Keratinocyte (primary cell): ENCODE data around the gene MAST2. TPM values are rescaled to one million over a fixed set of nuclear protein-coding genes. Genes with fewer than 3 reads are reported as not detected.

ENCODE experiments used
- DNase-seq: peaks from one replicate; pipeline ENCODE4 v3.0.0-alpha.2; 2011; ENCODE audit warnings: low read depth, missing footprints, low spot score
- FAIRE-seq: peaks from 2 replicates; lab custom pipeline; 2011; peaks lifted over from hg19 to GRCh38; lab: Jason Lieb, UNC
- H2AFZ ChIP-seq: 2 replicates; pipeline ENCODE4 v1.6.0; 2012; ENCODE audit warnings: low read length, control low read depth, inconsistent platforms; ENCODE audit not compliant: control insufficient read depth
- H3K27ac ChIP-seq: 2 replicates; pipeline ENCODE4 v1.5.1; 2011; ENCODE audit warnings: low read length; ENCODE audit not compliant: control insufficient read depth, insufficient read depth
- H3K27me3 ChIP-seq: 3 replicates; pipeline ENCODE4 v1.6.0; 2011; ENCODE audit warnings: low read length; ENCODE audit not compliant: control insufficient read depth, insufficient read depth; ENCODE audit errors: extremely low read depth
- H3K36me3 ChIP-seq, 2 experiments: 2 replicates in 1 of 2; 3 replicates in 1 of 2; pipeline ENCODE4 v1.5.1; 2011; ENCODE audit warnings: low read length in 2 of 2, mild to moderate bottlenecking in 1 of 2; ENCODE audit not compliant: control insufficient read depth in 2 of 2, insufficient read depth in 2 of 2; ENCODE audit errors: extremely low read depth in 1 of 2
- H3K4me1 ChIP-seq: 3 replicates; pipeline ENCODE4 v1.5.1; 2011; ENCODE audit warnings: low read length; ENCODE audit not compliant: control insufficient read depth, insufficient read depth; ENCODE audit errors: extremely low read depth
- H3K4me2 ChIP-seq: 3 replicates; pipeline ENCODE4 v1.6.0; 2011; ENCODE audit warnings: low read depth, low read length; ENCODE audit not compliant: control insufficient read depth, insufficient read depth; ENCODE audit errors: extremely low read depth
- H3K4me3 ChIP-seq, 3 experiments: fragments of 200-600 bp in 1 of 3; sonication (generic) in 1 of 3; 2 replicates in 2 of 3; 3 replicates in 1 of 3; pipeline ENCODE4 v1.5.1; 2011 to 2016; ENCODE audit warnings: low read length in 3 of 3, mild to moderate bottlenecking in 3 of 3, control low read depth in 2 of 3, inconsistent platforms in 1 of 3, low read depth in 1 of 3, mixed read lengths in 1 of 3, mixed run types in 1 of 3, moderate library complexity in 1 of 3; ENCODE audit not compliant: control insufficient read depth in 2 of 3, insufficient read depth in 2 of 3; ENCODE audit errors: extremely low read depth in 1 of 3
- H3K79me2 ChIP-seq: 2 replicates; pipeline ENCODE4 v1.6.0; 2012; ENCODE audit warnings: low read length; ENCODE audit not compliant: control insufficient read depth, insufficient read depth
- H3K9ac ChIP-seq: 3 replicates; pipeline ENCODE4 v1.6.0; 2011; ENCODE audit warnings: low read length; ENCODE audit not compliant: control insufficient read depth, insufficient read depth; ENCODE audit errors: extremely low read depth
- H3K9me1 ChIP-seq: 3 replicates; pipeline ENCODE4 v1.6.0; 2011; ENCODE audit warnings: low read length; ENCODE audit not compliant: control insufficient read depth, insufficient read depth; ENCODE audit errors: extremely low read depth
- H3K9me3 ChIP-seq: 2 replicates; pipeline ENCODE4 v1.5.1; 2012; ENCODE audit warnings: low read depth, low read length; ENCODE audit not compliant: control insufficient read depth
- H4K20me1 ChIP-seq: 3 replicates; pipeline ENCODE4 v1.6.0; 2011; ENCODE audit warnings: low read length; ENCODE audit not compliant: control insufficient read depth, insufficient read depth; ENCODE audit errors: extremely low read depth
- CTCF ChIP-seq, 3 experiments: IDR thresholded peaks in 1 of 3; conservative IDR thresholded peaks in 1 of 3; optimal IDR thresholded peaks in 1 of 3; 2 replicates in 2 of 3; 3 replicates in 1 of 3; pipeline versions ENCODE3 to v1.5.1; 2011; ENCODE audit warnings: low read length in 3 of 3, mild to moderate bottlenecking in 3 of 3, moderate library complexity in 2 of 3, control low read depth in 1 of 3, inconsistent platforms in 1 of 3; ENCODE audit not compliant: insufficient read depth in 2 of 3; ENCODE audit errors: extremely low read depth in 1 of 3
- EZH2 ChIP-seq: IDR thresholded peaks from one replicate; pipeline ENCODE4 v1.6.1; 2012; ENCODE audit warnings: inconsistent platforms, mild to moderate bottlenecking, low read length, moderate library complexity
- dilution Hi-C: fragments of 300-500 bp; cut with MboI; formaldehyde crosslinking; loops from one replicate; pipeline ENCODE4 v1.7.0; 2020; ENCODE audit warnings: low sequenced_read_pairs; ENCODE audit not compliant: extremely low pct_ligation_motif_present
- polyA plus RNA-seq, 5 experiments: library from polyadenylated mRNA; depleted of rRNA in 3 of 5; stranded (reverse) in 3 of 5; stranded (forward) in 1 of 5; unstranded in 1 of 5; fragments of >200 nt; gene quantifications; 1 replicate in 1 of 5; 2 replicates in 3 of 5; 3 replicates in 1 of 5; pipeline versions ENCODE4 v1.2.1 to v1.2.3, GENCODE V29; 2011 to 2012; ENCODE audit warnings: missing spikeins in 2 of 5, low read depth in 1 of 5, low replicate concordance in 1 of 5

The MAST2 gene
- polyA plus RNA-seq, 1 donor (not counting 4 experiments of a cell fraction or from before 2014, with no cell fraction given) = 12.2 TPM

GRCh38 chr1:46061146-46061545 is 257.7 kb downstream of the MAST2 start:
- H4K20me1 ChIP-seq = no peaks in the 10 kb centered on the region
- FAIRE-seq = no peak
- dilution Hi-C loops = no loop called here

GRCh38 chr1:46062651-46063319 is 259.4 kb downstream of the MAST2 start:
- H3K27ac ChIP-seq = no peak overlapping the region
- peaks cover 0 to 3% of the 10 kb centered on the region in 2 experiments for H3K36me3 ChIP-seq
- no peak overlapping the region for H2AFZ ChIP-seq
- H3K79me2 ChIP-seq = no peaks in the 10 kb centered on the region
- no peak for TF ChIP-seq CTCF (optimal IDR thresholded peaks at IDR 0.05 in 1 of 3, IDR thresholded peaks at IDR 0.05 in 1 of 3, conservative IDR thresholded peaks at IDR 0.05 in 1 of 3; ENCODE audit: extremely low read depth in 1 of 3, insufficient read depth in 2 of 3, low read length in 3 of 3)
- TF ChIP-seq EZH2 = no peak
- peaks cover 4% of the 10 kb centered on the region for H3K4me1 ChIP-seq
- no peak overlapping the region for H3K4me2 ChIP-seq
- no peaks in the 10 kb centered on the region for H4K20me1 ChIP-seq
- H3K9me3 ChIP-seq = no peaks in the 10 kb centered on the region
- H3K4me3 ChIP-seq = no peak overlapping the region
- H3K9ac ChIP-seq = no peak overlapping the region
- DNase-seq = no peak
- no peak for FAIRE-seq
- dilution Hi-C loops = no loop called here
- H3K27me3 ChIP-seq = no peaks in the 10 kb centered on the region
- H3K9me1 ChIP-seq = no peaks in the 10 kb centered on the region

More at GRCh38 chr1:46061146-46061545, 257.7 kb downstream of the MAST2 start:
- no peak for DNase-seq
- Histone ChIP-seq H3K4me3 (no peak overlapping the region), H3K27ac (no peak overlapping the region), H3K27me3 (no peaks in the 10 kb centered on the region), H3K79me2 (no peaks in the 10 kb centered on the region), H3K9me1 (no peaks in the 10 kb centered on the region), H3K9ac (no peak overlapping the region), H3K4me2 (no peak overlapping the region), H2AFZ (no peak overlapping the region), H3K9me3 (no peaks in the 10 kb centered on the region), H3K36me3 (peaks cover 0 to 3% of the 10 kb centered on the region in 2 experiments), H3K4me1 (peaks cover 4% of the 10 kb centered on the region)
- TF ChIP-seq CTCF (optimal IDR thresholded peaks at IDR 0.05 in 1 of 3, IDR thresholded peaks at IDR 0.05 in 1 of 3, conservative IDR thresholded peaks at IDR 0.05 in 1 of 3; ENCODE audit: extremely low read depth in 1 of 3, insufficient read depth in 2 of 3, low read length in 3 of 3) (no peak), EZH2 (no peak)
